ENCODE measurements around the gene ZP1. TPM values are rescaled to one million over a fixed set of nuclear protein-coding genes. Genes with fewer than 3 reads are reported as not detected.

The ZP1 gene
- total and polyA plus RNA-seq, 2 of the 8 experiments (the other 6 are each of a cell fraction or from before 2014, with no cell fraction given), result not detected

DNA sequence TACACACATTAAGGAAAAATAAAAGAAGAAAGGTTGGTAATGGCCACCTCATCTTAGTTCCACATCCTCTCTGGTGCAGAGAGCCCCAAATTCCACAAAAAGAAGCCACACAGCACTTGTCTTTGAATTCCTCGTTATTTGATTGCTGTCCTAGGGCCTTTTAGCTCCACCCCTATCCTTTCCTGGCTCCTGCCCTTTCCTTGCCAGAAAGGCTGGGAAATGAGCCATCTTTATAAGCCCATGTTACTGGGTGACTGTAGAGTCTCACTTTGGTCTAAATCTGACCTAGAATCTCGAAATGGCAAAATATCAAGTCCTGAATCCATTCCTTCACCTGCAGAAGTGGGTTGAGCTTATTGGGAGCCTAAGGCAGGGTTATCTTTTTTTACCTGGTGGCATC is 52.6 kb downstream of the ZP1 start (continued):
- no peak for TF ChIP-seq NANOG (IDR thresholded peaks at IDR 0.05; ENCODE audit: insufficient read depth, low read depth, low read length, poor library complexity, severe bottlenecking)
- no peak for TF ChIP-seq SP2 (IDR thresholded peaks at IDR 0.05; ENCODE audit: low read length)
- no peak for TF ChIP-seq SRF (IDR thresholded peaks at IDR 0.05; ENCODE audit: low read depth, low read length)
- TF ChIP-seq, protein P1, sequence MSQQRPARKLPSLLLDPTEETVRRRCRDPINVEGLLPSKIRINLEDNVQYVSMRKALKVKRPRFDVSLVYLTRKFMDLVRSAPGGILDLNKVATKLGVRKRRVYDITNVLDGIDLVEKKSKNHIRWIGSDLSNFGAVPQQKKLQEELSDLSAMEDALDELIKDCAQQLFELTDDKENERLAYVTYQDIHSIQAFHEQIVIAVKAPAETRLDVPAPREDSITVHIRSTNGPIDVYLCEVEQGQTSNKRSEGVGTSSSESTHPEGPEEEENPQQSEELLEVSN (IDR thresholded peaks at IDR 0.05), result no peak
- no peak for TF ChIP-seq KDM5A (IDR thresholded peaks at IDR 0.05; ENCODE audit: low read length)
- no peak for TF ChIP-seq BRCA1 (IDR thresholded peaks at IDR 0.05; ENCODE audit: low read depth, low read length)
- TF ChIP-seq KDM4A (IDR thresholded peaks at IDR 0.05; ENCODE audit: low read depth, low read length, severe bottlenecking), result no peak
